Stomach (tissue), 4 donors: Measurements from ENCODE around the gene ST6GALNAC3.

Experiments used
- POLR2AphosphoS5 ChIP-seq, 3 donors: sonication (generic); formaldehyde crosslinking; IDR thresholded peaks; one replicate each; pipeline ENCODE4 v1.6.1; 2016; ENCODE audit warnings: antibody characterized with exemption in 3 of 3
- TF ChIP-seq, protein P1 (sequence below), 7 experiments: fragments of 450-650 bp in 4 of 7; fragments of 200-600 bp in 3 of 7; sonication (generic) in 3 of 7; IDR thresholded peaks; one replicate each; pipeline ENCODE4 v1.5.1; 2016 to 2019; ENCODE audit warnings: antibody characterized with exemption in 7 of 7, control low read depth in 2 of 7, mild to moderate bottlenecking in 1 of 7

DNA sequence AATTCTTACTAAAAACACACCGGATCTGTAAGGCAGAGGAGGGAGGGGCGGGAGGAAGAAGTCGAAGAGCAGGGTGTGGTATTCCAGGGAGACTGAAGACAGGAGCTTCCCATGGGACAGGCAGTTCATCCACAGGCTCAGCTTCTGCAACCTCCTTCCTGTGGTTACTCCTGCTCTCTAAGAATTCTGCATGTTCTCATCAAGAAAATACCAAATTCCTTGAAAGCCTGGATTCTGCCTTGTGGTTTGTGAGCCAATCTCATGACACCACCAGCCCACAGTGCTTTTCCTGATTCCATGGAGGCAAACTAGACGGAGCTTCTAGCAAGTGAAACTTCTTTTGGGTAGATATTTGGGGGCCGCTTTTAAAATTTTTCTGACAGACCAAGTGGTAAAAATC lies 1.1 kb upstream of the ST6GALNAC3 start:
- TF ChIP-seq, protein P1, sequence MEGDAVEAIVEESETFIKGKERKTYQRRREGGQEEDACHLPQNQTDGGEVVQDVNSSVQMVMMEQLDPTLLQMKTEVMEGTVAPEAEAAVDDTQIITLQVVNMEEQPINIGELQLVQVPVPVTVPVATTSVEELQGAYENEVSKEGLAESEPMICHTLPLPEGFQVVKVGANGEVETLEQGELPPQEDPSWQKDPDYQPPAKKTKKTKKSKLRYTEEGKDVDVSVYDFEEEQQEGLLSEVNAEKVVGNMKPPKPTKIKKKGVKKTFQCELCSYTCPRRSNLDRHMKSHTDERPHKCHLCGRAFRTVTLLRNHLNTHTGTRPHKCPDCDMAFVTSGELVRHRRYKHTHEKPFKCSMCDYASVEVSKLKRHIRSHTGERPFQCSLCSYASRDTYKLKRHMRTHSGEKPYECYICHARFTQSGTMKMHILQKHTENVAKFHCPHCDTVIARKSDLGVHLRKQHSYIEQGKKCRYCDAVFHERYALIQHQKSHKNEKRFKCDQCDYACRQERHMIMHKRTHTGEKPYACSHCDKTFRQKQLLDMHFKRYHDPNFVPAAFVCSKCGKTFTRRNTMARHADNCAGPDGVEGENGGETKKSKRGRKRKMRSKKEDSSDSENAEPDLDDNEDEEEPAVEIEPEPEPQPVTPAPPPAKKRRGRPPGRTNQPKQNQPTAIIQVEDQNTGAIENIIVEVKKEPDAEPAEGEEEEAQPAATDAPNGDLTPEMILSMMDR (IDR thresholded peaks at IDR 0.05): no peak
- TF ChIP-seq POLR2AphosphoS5 (IDR thresholded peaks at IDR 0.05): no peak
